Measurements from ENCODE around the gene PAPOLA.
A peak's percentile ranks its signal among the peaks of the same experiment; 100 is the strongest.

Gene PAPOLA

GRCh38 chr14:96587823-96588385 lies 85.7 kb downstream of the PAPOLA start:
- no peak for DNase-seq

- DNase-seq = no peak
Measured at GRCh38 chr14:96588410-96589257, 86.5 kb downstream of the PAPOLA start.

- DNase-seq = no peak
Measured at GRCh38 chr14:96589577-96589976, 87.4 kb downstream of the PAPOLA start.

GRCh38 chr14:96590190-96590864 lies 88.1 kb downstream of the PAPOLA start:
- DNase-seq = no peak

- peak; percentile 24 for DNase-seq
Measured at GRCh38 chr14:96592591-96593386, 90.6 kb downstream of the PAPOLA start.

GRCh38 chr14:96594961-96595360 lies 92.8 kb downstream of the PAPOLA start:
- DNase-seq = no peak

GRCh38 chr14:96597680-96598079 lies 95.5 kb downstream of the PAPOLA start:
- no peak for DNase-seq

GRCh38 chr14:96598332-96598928 lies 96.2 kb downstream of the PAPOLA start:
- DNase-seq = no peak

- DNase-seq = no peak
Measured at GRCh38 chr14:96599076-96599475, 96.9 kb downstream of the PAPOLA start.

GRCh38 chr14:96602186-96602585 lies 100.0 kb downstream of the PAPOLA start:
- no peak for DNase-seq

GRCh38 chr14:96603350-96604255 lies 101.4 kb downstream of the PAPOLA start:
- no peak for DNase-seq

GRCh38 chr14:96614481-96614881 lies 112.3 kb downstream of the PAPOLA start:
- DNase-seq = no peak

GRCh38 chr14:96616161-96616721 lies 114.1 kb downstream of the PAPOLA start:
- no peak for DNase-seq

All from inflammatory macrophage treated with lipopolysaccharide for 4 hours (primary cell).